GM18505 (cell line): ENCODE results near the gene NACC2.
"Not testable (repeated sequence)": the region's sequence is repeated elsewhere in the genome, so short reads cannot be mapped to it uniquely, and the experiment has no call there.

Experiments
- ATAC-seq: cut with Tn5 transposase; IDR thresholded peaks from one replicate; pipeline ENCODE4 v1.9.1; 2021; ENCODE audit not compliant: unreplicated experiment
- POLR2A ChIP-seq: IDR thresholded peaks from 4 replicates; pipeline ENCODE4 v1.6.1; 2011; ENCODE audit warnings: borderline replicate concordance; ENCODE audit not compliant: insufficient read depth, insufficient read length; ENCODE audit errors: extremely low read depth

NACC2 gene

GRCh38 chr9:136110082-136111061 is 15.3 kb upstream of the NACC2 start:
- peak; percentile 28 for TF ChIP-seq POLR2A
- ATAC-seq, result no peak

GRCh38 chr9:136109351-136110081 is 14.4 kb upstream of the NACC2 start:
- ATAC-seq, result peak; percentile 74
- TF ChIP-seq POLR2A, result no peak

GRCh38 chr9:136108648-136109266 is 13.7 kb upstream of the NACC2 start:
- ATAC-seq, result no peak
- no peak for TF ChIP-seq POLR2A

- ATAC-seq, result no peak
- no peak for TF ChIP-seq POLR2A
Observed at GRCh38 chr9:136107953-136108647, 13.0 kb upstream of the NACC2 start.

- no peak for ATAC-seq
- peak; percentile 55 for TF ChIP-seq POLR2A
Observed at GRCh38 chr9:136107155-136107952, 12.3 kb upstream of the NACC2 start.

- TF ChIP-seq POLR2A, result no peak
- ATAC-seq, result no peak
Observed at GRCh38 chr9:136105398-136106135, 10.5 kb upstream of the NACC2 start.

- no peak for ATAC-seq
- TF ChIP-seq POLR2A, result no peak
Observed at GRCh38 chr9:136104916-136105315, 9.8 kb upstream of the NACC2 start.

- TF ChIP-seq POLR2A, result no peak
- no peak for ATAC-seq
Observed at GRCh38 chr9:136104488-136104800, 9.4 kb upstream of the NACC2 start.

- no peak for ATAC-seq
- TF ChIP-seq POLR2A, result no peak
Observed at GRCh38 chr9:136103651-136104487, 8.8 kb upstream of the NACC2 start.

GRCh38 chr9:136101615-136102074 is 6.6 kb upstream of the NACC2 start:
- ATAC-seq, result not testable (repeated sequence)
